ENCODE results near the gene TRIM28. TPM values are rescaled to one million over a fixed set of nuclear protein-coding genes. Genes with fewer than 3 reads are reported as not detected.
"Not testable (repeated sequence)": the region's sequence is repeated elsewhere in the genome, so short reads cannot be mapped to it uniquely, and the experiment has no call there.

Gene TRIM28
- total RNA-seq, 1 donor from 2014 or later: 1,000 TPM

GRCh38 chr19:58536852-58537798 is 6.7 kb upstream of the TRIM28 start:
- Mint-ChIP-seq H3K9me3 (no peaks in the 10 kb centered on the region), H3K4me1 (peaks cover 15% of the 10 kb centered on the region), H3K27me3 (ENCODE audit: low read depth) (peaks cover 21% of the 10 kb centered on the region), H3K4me3 (no peak overlapping the region), H3K27ac (ENCODE audit: unreplicated experiment) (no peak overlapping the region), H3K36me3 (ENCODE audit: low read depth) (no peaks in the 10 kb centered on the region)
- no peak for DNase-seq (ENCODE audit: low read depth, low spot score)
- TF ChIP-seq CTCF (conservative IDR thresholded peaks at IDR 0.05): no peak

- no peaks in the 10 kb centered on the region for H3K36me3 Mint-ChIP-seq (ENCODE audit: low read depth)
- DNase-seq (ENCODE audit: low read depth, low spot score): peak; percentile 63
- H3K4me3 Mint-ChIP-seq: peak overlapping the region; percentile 80
- TF ChIP-seq CTCF (conservative IDR thresholded peaks at IDR 0.05): no peak
- H3K27me3 Mint-ChIP-seq (ENCODE audit: low read depth): peaks cover 31% of the 10 kb centered on the region
- peak overlapping the region; percentile 35 for H3K27ac Mint-ChIP-seq (ENCODE audit: unreplicated experiment)
- H3K9me3 Mint-ChIP-seq: no peaks in the 10 kb centered on the region
- H3K4me1 Mint-ChIP-seq: peaks cover 15% of the 10 kb centered on the region
These were observed 5.4 kb upstream of the TRIM28 start for GRCh38 chr19:58538257-58539168.

DNA sequence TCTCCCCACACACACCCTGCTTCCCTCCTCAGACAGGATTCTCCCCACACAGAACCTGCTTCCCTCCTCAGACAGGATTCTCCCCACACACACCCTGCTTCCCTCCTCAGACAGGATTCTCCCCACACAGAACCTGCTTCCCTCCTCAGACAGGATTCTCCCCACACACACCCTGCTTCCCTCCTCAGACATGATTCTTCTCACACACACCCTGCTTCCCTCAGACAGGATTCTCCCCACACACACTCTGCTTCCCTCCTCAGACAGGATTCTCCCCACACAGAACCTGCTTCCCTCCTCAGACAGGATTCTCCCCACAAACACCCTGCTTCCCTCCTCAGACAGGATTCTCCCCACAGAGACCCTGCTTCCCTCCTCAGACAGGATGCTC is 4.7 kb upstream of the TRIM28 start:
- peaks cover 37% of the 10 kb centered on the region for H3K27me3 Mint-ChIP-seq (ENCODE audit: low read depth)
- H3K27ac Mint-ChIP-seq (ENCODE audit: unreplicated experiment); H3K4me3 Mint-ChIP-seq; H3K36me3 Mint-ChIP-seq (ENCODE audit: low read depth); DNase-seq (ENCODE audit: low read depth, low spot score); H3K9me3 Mint-ChIP-seq: not testable (repeated sequence)
- peaks cover 18% of the 10 kb centered on the region for H3K4me1 Mint-ChIP-seq

GRCh38 chr19:58542641-58543372 is 1.1 kb upstream of the TRIM28 start:
- H3K36me3 Mint-ChIP-seq (ENCODE audit: low read depth): peaks cover 19% of the 10 kb centered on the region

GRCh38 chr19:58544591-58545285 is 874 bp downstream of the TRIM28 start:
- no peak for TF ChIP-seq CTCF (conservative IDR thresholded peaks at IDR 0.05)
- Mint-ChIP-seq H3K27ac (ENCODE audit: unreplicated experiment) (peak overlapping the region; percentile 87), H3K4me3 (peak overlapping the region; percentile 95), H3K36me3 (ENCODE audit: low read depth) (peaks cover 24% of the 10 kb centered on the region), H3K9me3 (no peaks in the 10 kb centered on the region), H3K27me3 (ENCODE audit: low read depth) (peaks cover 39% of the 10 kb centered on the region), H3K4me1 (peaks cover 30% of the 10 kb centered on the region)
- DNase-seq (ENCODE audit: low read depth, low spot score): peak; percentile 71

More at GRCh38 chr19:58542641-58543372, 1.1 kb upstream of the TRIM28 start:
- DNase-seq (ENCODE audit: low read depth, low spot score); H3K9me3 Mint-ChIP-seq; H3K4me3 Mint-ChIP-seq; H3K27ac Mint-ChIP-seq (ENCODE audit: unreplicated experiment): not testable (repeated sequence)
- H3K4me1 Mint-ChIP-seq: peaks cover 30% of the 10 kb centered on the region
- peaks cover 50% of the 10 kb centered on the region for H3K27me3 Mint-ChIP-seq (ENCODE audit: low read depth)

Data from neural crest cell (in vitro differentiated cells).